ENCODE results near the gene RAB33A.
"Not testable (repeated sequence)": the region's sequence is repeated elsewhere in the genome, so short reads cannot be mapped to it uniquely, and the experiment has no call there.

The RAB33A gene

DNA sequence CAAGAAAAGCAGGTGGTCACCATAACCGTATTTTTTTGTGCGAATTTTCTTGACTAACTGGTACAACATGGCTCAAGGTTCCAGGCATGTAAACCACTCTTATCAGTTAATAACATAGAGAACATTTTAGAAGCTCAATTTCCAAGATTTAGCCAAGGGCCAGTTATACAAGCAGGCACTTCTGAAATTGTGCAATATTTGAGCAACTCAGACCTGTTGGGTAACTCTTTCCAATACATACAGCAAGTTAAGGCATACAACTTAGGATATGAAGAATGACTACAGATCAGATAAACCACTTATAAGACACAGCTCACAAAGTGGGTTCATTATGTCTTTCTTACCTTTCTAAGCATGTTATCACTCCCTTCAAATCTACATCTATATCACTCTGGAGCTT is 53.0 kb downstream of the RAB33A start:
- no peak overlapping the region for H3K4me3 ChIP-seq (ENCODE audit: low read length)
- TF ChIP-seq, protein P1, sequence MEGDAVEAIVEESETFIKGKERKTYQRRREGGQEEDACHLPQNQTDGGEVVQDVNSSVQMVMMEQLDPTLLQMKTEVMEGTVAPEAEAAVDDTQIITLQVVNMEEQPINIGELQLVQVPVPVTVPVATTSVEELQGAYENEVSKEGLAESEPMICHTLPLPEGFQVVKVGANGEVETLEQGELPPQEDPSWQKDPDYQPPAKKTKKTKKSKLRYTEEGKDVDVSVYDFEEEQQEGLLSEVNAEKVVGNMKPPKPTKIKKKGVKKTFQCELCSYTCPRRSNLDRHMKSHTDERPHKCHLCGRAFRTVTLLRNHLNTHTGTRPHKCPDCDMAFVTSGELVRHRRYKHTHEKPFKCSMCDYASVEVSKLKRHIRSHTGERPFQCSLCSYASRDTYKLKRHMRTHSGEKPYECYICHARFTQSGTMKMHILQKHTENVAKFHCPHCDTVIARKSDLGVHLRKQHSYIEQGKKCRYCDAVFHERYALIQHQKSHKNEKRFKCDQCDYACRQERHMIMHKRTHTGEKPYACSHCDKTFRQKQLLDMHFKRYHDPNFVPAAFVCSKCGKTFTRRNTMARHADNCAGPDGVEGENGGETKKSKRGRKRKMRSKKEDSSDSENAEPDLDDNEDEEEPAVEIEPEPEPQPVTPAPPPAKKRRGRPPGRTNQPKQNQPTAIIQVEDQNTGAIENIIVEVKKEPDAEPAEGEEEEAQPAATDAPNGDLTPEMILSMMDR (conservative IDR thresholded peaks at IDR 0.05; ENCODE audit: low read depth, low read length), result no peak
- no peak for DNase-seq (ENCODE audit: low read depth)

DNA sequence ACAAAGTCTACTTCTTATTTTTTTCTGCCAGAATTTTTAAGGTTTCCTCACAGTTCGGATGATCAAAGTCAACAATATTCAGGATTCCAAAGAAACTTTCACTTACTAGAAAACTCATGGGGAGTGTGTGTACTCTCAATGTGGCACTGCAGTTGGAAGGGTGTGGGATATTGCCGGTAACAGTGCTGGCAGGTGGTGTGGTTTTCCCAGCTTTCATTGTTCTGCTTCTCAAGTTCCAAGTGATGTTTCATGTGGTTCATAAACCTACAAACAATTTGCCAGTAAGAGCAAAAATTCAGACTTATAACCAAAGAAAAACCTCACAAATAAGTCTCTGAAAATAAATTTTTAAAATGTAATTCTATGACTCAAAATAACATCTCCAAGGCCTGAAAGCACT is 57.1 kb downstream of the RAB33A start:
- TF ChIP-seq, protein P1 (conservative IDR thresholded peaks at IDR 0.05; ENCODE audit: low read depth, low read length), result no peak

DNA sequence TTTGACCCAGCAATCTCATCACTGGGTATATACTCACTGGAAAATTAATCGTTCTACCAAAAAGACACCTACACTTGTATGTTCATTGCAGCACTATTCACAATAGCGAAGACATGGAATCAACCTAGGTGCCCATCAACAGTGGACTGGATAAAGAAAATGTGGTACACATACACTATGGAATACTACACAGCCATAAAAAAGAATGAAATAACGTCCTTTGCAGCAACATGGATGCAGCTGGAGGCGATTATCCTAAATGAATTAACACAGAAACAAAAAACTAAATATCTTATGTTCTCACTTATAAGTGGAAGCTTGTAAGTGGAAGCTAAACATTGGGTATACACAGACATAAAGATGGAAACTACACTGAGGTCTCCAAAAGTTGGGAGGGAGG is 59.4 kb downstream of the RAB33A start:
- DNase-seq (ENCODE audit: low read depth); H3K4me3 ChIP-seq (ENCODE audit: low read length): not testable (repeated sequence)

More for the DNA sequence above, 57.1 kb downstream of the RAB33A start:
- DNase-seq (ENCODE audit: low read depth), result no peak
- H3K4me3 ChIP-seq (ENCODE audit: low read length), result no peak overlapping the region

All from retinal pigment epithelial cell (primary cell).